ENCODE data around the gene ZNF343. TPM values are rescaled to one million over a fixed set of nuclear protein-coding genes. Genes with fewer than 3 reads are reported as not detected.

The ZNF343 gene
- total and polyA plus RNA-seq, 2 of the 8 experiments (the other 6 are each of a cell fraction or from before 2014, with no cell fraction given): 1.8 to 5.0 TPM

Small RNA genes lying within 50 kb of the gene (small RNA-seq; reads per million reads assigned to genes)
- not detected for gene RF00019 (ENCODE audit: insufficient read depth)

Other genes starting within 250 kb of the ZNF343 start
- gene TGM3, start 212.9 kb downstream of the ZNF343 start, total RNA-seq (2021; fragmentation: NEBNext Ultra II Directional; extraction: Animal tissue kit (Norgen Biotek cat#: 25700)): not detected in 2 replicates
- 0.08 and 0.12 TPM in 2 replicates for gene TGM3, start 212.9 kb downstream of the ZNF343 start, polyA plus RNA-seq (2011; rRNA removed)
- gene TGM6, start 128.0 kb downstream of the ZNF343 start, total RNA-seq (2021; fragmentation: NEBNext Ultra II Directional; extraction: Animal tissue kit (Norgen Biotek cat#: 25700)): not detected in 2 replicates
- 0.03 and 0.16 TPM in 2 replicates for gene TGM6, start 128.0 kb downstream of the ZNF343 start, polyA plus RNA-seq (2011; rRNA removed)
- gene SNRPB, start 38.1 kb downstream of the ZNF343 start, total RNA-seq (2021; fragmentation: NEBNext Ultra II Directional; extraction: Animal tissue kit (Norgen Biotek cat#: 25700)): 495 and 507 TPM in 2 replicates
- gene SNRPB, start 38.1 kb downstream of the ZNF343 start, polyA plus RNA-seq (2011; rRNA removed): 589 and 706 TPM in 2 replicates
- gene TMC2, start 27.7 kb upstream of the ZNF343 start, total RNA-seq (2021; fragmentation: NEBNext Ultra II Directional; extraction: Animal tissue kit (Norgen Biotek cat#: 25700)): not detected in 2 replicates
- gene TMC2, start 27.7 kb upstream of the ZNF343 start, polyA plus RNA-seq (2011; rRNA removed): 0.05 TPM in 1 of 2 replicates, not detected in the other
- gene NOP56, start 143.7 kb upstream of the ZNF343 start, total RNA-seq (2021; fragmentation: NEBNext Ultra II Directional; extraction: Animal tissue kit (Norgen Biotek cat#: 25700)): 668 and 677 TPM in 2 replicates
- gene NOP56, start 143.7 kb upstream of the ZNF343 start, polyA plus RNA-seq (2011; rRNA removed): 364 and 391 TPM in 2 replicates
- gene IDH3B, start 155.3 kb upstream of the ZNF343 start, total RNA-seq (2021; fragmentation: NEBNext Ultra II Directional; extraction: Animal tissue kit (Norgen Biotek cat#: 25700)): 103 and 110 TPM in 2 replicates
- gene IDH3B, start 155.3 kb upstream of the ZNF343 start, polyA plus RNA-seq (2011; rRNA removed): 162 and 167 TPM in 2 replicates
- gene EBF4, start 183.9 kb upstream of the ZNF343 start, total RNA-seq (2021; fragmentation: NEBNext Ultra II Directional; extraction: Animal tissue kit (Norgen Biotek cat#: 25700)): 1.2 and 1.6 TPM in 2 replicates
- gene EBF4, start 183.9 kb upstream of the ZNF343 start, polyA plus RNA-seq (2011; rRNA removed): 2.9 and 3.6 TPM in 2 replicates

Measured in H1 (cell line).